Measurements from ENCODE around the gene STX1B. TPM values are rescaled to one million over a fixed set of nuclear protein-coding genes. Genes with fewer than 3 reads are reported as not detected.

The STX1B gene
- total RNA-seq, 1 experiment from 2014 or later: 1.3 TPM

- no peaks in the 10 kb centered on the region for H3K9me3 Mint-ChIP-seq (ENCODE audit: low read depth, unreplicated experiment)
- peaks cover 21% of the 10 kb centered on the region for H3K36me3 Mint-ChIP-seq (ENCODE audit: insufficient read depth, unreplicated experiment)
- CTCF ChIA-PET: no interaction called here
- intact Hi-C loops (cut with micrococcal nuclease; ENCODE audit: unreplicated experiment): loop anchor here (5.0 to 10.0 kb wide), 5 partner anchors 43 to 395 kb away; partner anchors contain the start of gene STX4
- H3K4me3 Mint-ChIP-seq (ENCODE audit: low read depth, unreplicated experiment): no peak overlapping the region
- no peak overlapping the region for H3K27ac Mint-ChIP-seq (ENCODE audit: unreplicated experiment)
- no peaks in the 10 kb centered on the region for H3K4me1 Mint-ChIP-seq (ENCODE audit: low read depth, unreplicated experiment)
- H3K27me3 Mint-ChIP-seq (ENCODE audit: unreplicated experiment): no peaks in the 10 kb centered on the region
- no TSS peak for BruUV-seq (replicated peaks)
- no peak for TF ChIP-seq CTCF (IDR thresholded peaks at IDR 0.05; ENCODE audit: unreplicated experiment)
- DNase-seq: no peak
These were observed 20.9 kb downstream of the STX1B start for GRCh38 chr16:30989469-30990047.

DNA sequence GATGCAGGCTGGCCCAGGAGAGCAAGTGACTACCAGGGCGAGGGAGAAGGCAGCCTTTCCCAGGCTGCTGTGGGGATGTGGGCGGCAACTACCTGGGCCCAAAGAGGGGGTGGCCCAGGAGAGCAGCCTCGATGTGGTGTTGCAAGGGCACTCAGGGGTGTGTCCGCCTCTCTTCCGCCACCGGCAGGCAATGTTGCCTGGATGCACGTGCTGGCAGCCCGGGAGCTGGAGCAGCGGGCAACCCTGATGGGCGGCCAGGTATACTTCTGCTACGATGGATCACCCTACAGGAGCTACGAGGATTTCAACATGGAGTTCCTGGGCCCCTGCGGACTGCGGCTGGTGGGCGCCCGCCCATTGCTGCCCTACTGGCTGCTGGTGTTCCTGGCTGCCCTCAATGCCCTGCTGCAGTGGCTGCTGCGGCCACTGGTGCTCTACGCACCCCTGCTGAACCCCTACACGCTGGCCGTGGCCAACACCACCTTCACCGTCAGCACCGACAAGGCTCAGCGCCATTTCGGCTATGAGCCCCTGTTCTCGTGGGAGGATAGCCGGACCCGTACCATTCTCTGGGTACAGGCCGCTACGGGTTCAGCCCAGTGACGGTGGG lies 22.8 kb downstream of the STX1B start:
- no peak for DNase-seq
- Mint-ChIP-seq H3K36me3 (ENCODE audit: insufficient read depth, unreplicated experiment) (peaks cover 31% of the 10 kb centered on the region), H3K27me3 (ENCODE audit: unreplicated experiment) (no peaks in the 10 kb centered on the region), H3K9me3 (ENCODE audit: low read depth, unreplicated experiment) (no peaks in the 10 kb centered on the region), H3K4me3 (ENCODE audit: low read depth, unreplicated experiment) (no peak overlapping the region), H3K27ac (ENCODE audit: unreplicated experiment) (no peak overlapping the region), H3K4me1 (ENCODE audit: low read depth, unreplicated experiment) (no peaks in the 10 kb centered on the region)
- intact Hi-C loops (cut with micrococcal nuclease; ENCODE audit: unreplicated experiment): loop anchor here (5.0 to 10.0 kb wide), 5 partner anchors 45 to 397 kb away; partner anchors contain the start of gene STX4
- no peak for TF ChIP-seq CTCF (IDR thresholded peaks at IDR 0.05; ENCODE audit: unreplicated experiment)
- CTCF ChIA-PET: interaction anchor here (0.6 to 1.1 kb wide), 2 partner anchors 173 to 358 kb away, joined by 3 to 4 read pairs; no protein-coding TSS in a partner anchor
- BruUV-seq (replicated peaks): no TSS peak

DNA sequence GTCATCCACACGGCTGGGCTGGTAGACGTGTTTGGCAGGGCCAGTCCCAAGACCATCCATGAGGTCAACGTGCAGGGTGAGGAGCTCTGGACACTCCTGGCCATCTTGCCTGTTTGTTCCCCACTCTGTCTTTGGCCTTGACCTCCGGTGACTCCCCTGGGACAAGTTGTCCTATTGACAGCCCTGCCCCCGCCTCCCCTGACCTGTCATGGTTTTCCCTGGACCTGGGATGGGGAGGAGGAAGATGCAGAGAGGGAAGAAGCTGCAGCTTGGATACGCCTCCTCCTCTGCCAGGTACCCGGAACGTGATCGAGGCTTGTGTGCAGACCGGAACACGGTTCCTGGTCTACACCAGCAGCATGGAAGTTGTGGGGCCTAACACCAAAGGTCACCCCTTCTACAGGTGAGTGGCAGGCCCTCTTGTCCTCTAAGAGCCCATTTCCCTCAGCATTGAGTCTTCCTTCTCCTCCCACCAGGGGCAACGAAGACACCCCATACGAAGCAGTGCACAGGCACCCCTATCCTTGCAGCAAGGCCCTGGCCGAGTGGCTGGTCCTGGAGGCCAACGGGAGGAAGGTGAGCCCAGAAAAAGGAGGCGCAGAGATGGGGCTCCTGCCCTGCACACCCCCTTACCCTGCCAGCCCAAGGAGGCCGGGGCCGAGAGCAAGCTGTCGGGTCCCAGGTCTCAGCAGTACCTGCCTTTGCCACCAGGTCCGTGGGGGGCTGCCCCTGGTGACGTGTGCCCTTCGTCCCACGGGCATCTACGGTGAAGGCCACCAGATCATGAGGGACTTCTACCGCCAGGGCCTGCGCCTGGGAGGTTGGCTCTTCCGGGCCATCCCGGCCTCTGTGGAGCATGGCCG lies 24.1 kb downstream of the STX1B start:
- no peak for TF ChIP-seq CTCF (IDR thresholded peaks at IDR 0.05; ENCODE audit: unreplicated experiment)
- Mint-ChIP-seq H3K27me3 (ENCODE audit: unreplicated experiment) (no peaks in the 10 kb centered on the region), H3K9me3 (ENCODE audit: low read depth, unreplicated experiment) (no peaks in the 10 kb centered on the region), H3K4me1 (ENCODE audit: low read depth, unreplicated experiment) (no peaks in the 10 kb centered on the region), H3K36me3 (ENCODE audit: insufficient read depth, unreplicated experiment) (peaks cover 44% of the 10 kb centered on the region), H3K4me3 (ENCODE audit: low read depth, unreplicated experiment) (no peak overlapping the region), H3K27ac (ENCODE audit: unreplicated experiment) (no peak overlapping the region)
- BruUV-seq (replicated peaks): TSS peak; percentile 20
- CTCF ChIA-PET: interaction anchor here (0.6 to 2.4 kb wide), 22 partner anchors 7 to 887 kb away, joined by 3 to 22 read pairs (median 7); partner anchors contain the start of genes FUS, KAT8, STX4 and VKORC1
- intact Hi-C loops (cut with micrococcal nuclease; ENCODE audit: unreplicated experiment): loop anchor here (5.0 to 10.0 kb wide), 5 partner anchors 46 to 398 kb away; partner anchors contain the start of gene STX4
- DNase-seq: no peak

DNA sequence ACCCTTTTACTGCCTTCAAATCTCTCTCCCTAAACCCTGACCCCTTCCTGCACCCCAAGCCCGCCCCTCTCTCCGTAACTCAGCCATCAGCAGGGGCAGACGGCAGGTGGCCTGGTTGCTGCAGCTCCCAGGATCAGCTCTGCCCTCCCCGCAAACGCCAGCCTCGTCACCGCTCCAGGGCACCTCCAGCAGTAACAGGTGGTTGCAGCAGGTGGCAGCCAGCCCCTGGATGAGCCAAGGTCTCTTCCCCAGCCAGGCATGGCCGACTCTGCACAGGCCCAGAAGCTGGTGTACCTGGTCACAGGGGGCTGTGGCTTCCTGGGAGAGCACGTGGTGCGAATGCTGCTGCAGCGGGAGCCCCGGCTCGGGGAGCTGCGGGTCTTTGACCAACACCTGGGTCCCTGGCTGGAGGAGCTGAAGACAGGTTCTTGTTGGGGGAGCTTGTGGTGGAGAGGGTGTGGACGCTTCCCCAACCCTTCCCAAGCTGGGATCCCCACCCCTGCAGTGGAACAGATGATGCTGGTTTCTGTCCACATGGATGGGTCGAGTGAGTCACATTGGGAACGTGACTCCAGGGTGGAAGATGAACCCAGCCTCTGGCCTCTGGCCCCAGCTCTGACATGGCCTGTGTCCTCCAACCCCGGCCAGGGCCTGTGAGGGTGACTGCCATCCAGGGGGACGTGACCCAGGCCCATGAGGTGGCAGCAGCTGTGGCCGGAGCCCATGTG lies 24.9 kb downstream of the STX1B start:
- no peaks in the 10 kb centered on the region for H3K27me3 Mint-ChIP-seq (ENCODE audit: unreplicated experiment)
- H3K27ac Mint-ChIP-seq (ENCODE audit: unreplicated experiment): peak overlapping the region; percentile 71
- intact Hi-C loops (cut with micrococcal nuclease; ENCODE audit: unreplicated experiment): loop anchor here (1.0 to 10.0 kb wide), 9 partner anchors 47 to 883 kb away; partner anchors contain the start of genes STX4, VKORC1, ZNF646 and ZNF668
- no peak for TF ChIP-seq CTCF (IDR thresholded peaks at IDR 0.05; ENCODE audit: unreplicated experiment)
- H3K4me3 Mint-ChIP-seq (ENCODE audit: low read depth, unreplicated experiment): peak overlapping the region; percentile 87
- DNase-seq: peak; percentile 91
- no peaks in the 10 kb centered on the region for H3K4me1 Mint-ChIP-seq (ENCODE audit: low read depth, unreplicated experiment)
- BruUV-seq (replicated peaks): no TSS peak
- peaks cover 50% of the 10 kb centered on the region for H3K36me3 Mint-ChIP-seq (ENCODE audit: insufficient read depth, unreplicated experiment)
- CTCF ChIA-PET: interaction anchor here (0.6 to 2.4 kb wide), 31 partner anchors 8 to 888 kb away, joined by 3 to 22 read pairs (median 4); partner anchors contain the start of genes FUS, KAT8, PRSS8 and STX4
- H3K9me3 Mint-ChIP-seq (ENCODE audit: low read depth, unreplicated experiment): no peaks in the 10 kb centered on the region
